RWPE2 (cell line): ENCODE results near the gene ELP2.

ENCODE experiments used
- ATAC-seq: fragments of 200-7000 bp; cut with Tn5 transposase; 3 replicates; pipeline ENCODE4 v1.9.1; 2021; ENCODE audit warnings: low read depth
- DNase-seq: peaks from one replicate; pipeline ENCODE4 v3.0.0-alpha.2; 2020; ENCODE audit warnings: low spot score
- H3K27ac ChIP-seq: fragments of 450-650 bp; 2 replicates; pipeline ENCODE4 v1.5.1; 2017; ENCODE audit warnings: mild to moderate bottlenecking; ENCODE audit not compliant: poor library complexity, severe bottlenecking
- H3K27me3 ChIP-seq: fragments of 250-450 bp; sonication (Bioruptor Pico); 2 replicates; pipeline ENCODE4 v1.5.1; 2021; ENCODE audit warnings: mild to moderate bottlenecking, moderate library complexity; ENCODE audit not compliant: insufficient read depth, poor library complexity, severe bottlenecking
- H3K36me3 ChIP-seq: fragments of 250-450 bp; sonication (Bioruptor Pico); 2 replicates; pipeline ENCODE4 v1.5.1; 2020; ENCODE audit warnings: low read depth, mild to moderate bottlenecking, moderate library complexity
- H3K4me1 ChIP-seq: fragments of 250-450 bp; sonication (Bioruptor Pico); 2 replicates; pipeline ENCODE4 v1.5.1; 2021; ENCODE audit warnings: mild to moderate bottlenecking, moderate library complexity; ENCODE audit not compliant: insufficient read depth, poor library complexity, severe bottlenecking
- H3K4me3 ChIP-seq: fragments of 250-450 bp; sonication (Bioruptor Pico); 2 replicates; pipeline ENCODE4 v1.5.1; 2021; ENCODE audit warnings: mild to moderate bottlenecking, moderate library complexity; ENCODE audit not compliant: severe bottlenecking
- H3K9me3 ChIP-seq: fragments of 250-450 bp; sonication (Bioruptor Pico); 2 replicates; pipeline ENCODE4 v1.5.1; 2021; ENCODE audit warnings: mild to moderate bottlenecking, moderate library complexity; ENCODE audit not compliant: severe bottlenecking
- CTCF ChIP-seq: fragments of 450-650 bp; IDR thresholded peaks from one replicate; pipeline ENCODE4 v1.5.1; 2017; ENCODE audit warnings: mild to moderate bottlenecking, moderate library complexity; ENCODE audit not compliant: poor library complexity, severe bottlenecking

The ELP2 gene

GRCh38 chr18:36187826-36188721 lies 58.4 kb downstream of the ELP2 start:
- DNase-seq (no peak), ATAC-seq (peak; percentile 64)
- Histone ChIP-seq H3K27me3 (no peaks in the 10 kb centered on the region), H3K36me3 (peaks cover 36% of the 10 kb centered on the region), H3K4me1 (peaks cover 6% of the 10 kb centered on the region), H3K9me3 (no peaks in the 10 kb centered on the region), H3K4me3 (peak overlapping the region; percentile 80), H3K27ac (peak overlapping the region; percentile 60)
- no peak for TF ChIP-seq CTCF

- Histone ChIP-seq H3K36me3 (peaks cover 43% of the 10 kb centered on the region), H3K27ac (peak overlapping the region; percentile 60), H3K4me3 (no peak overlapping the region), H3K9me3 (no peaks in the 10 kb centered on the region), H3K27me3 (no peaks in the 10 kb centered on the region), H3K4me1 (peaks cover 6% of the 10 kb centered on the region)
- TF ChIP-seq CTCF = no peak
- ATAC-seq = no peak
- no peak for DNase-seq
Observed at GRCh38 chr18:36188916-36189315, 59.2 kb downstream of the ELP2 start.

GRCh38 chr18:36189486-36189885 lies 59.8 kb downstream of the ELP2 start:
- Histone ChIP-seq H3K9me3 (no peaks in the 10 kb centered on the region), H3K4me3 (no peak overlapping the region), H3K4me1 (peaks cover 6% of the 10 kb centered on the region), H3K27ac (no peak overlapping the region), H3K27me3 (no peaks in the 10 kb centered on the region), H3K36me3 (peaks cover 48% of the 10 kb centered on the region)
- DNase-seq (no peak), ATAC-seq (no peak)
- no peak for TF ChIP-seq CTCF

- Histone ChIP-seq H3K4me1 (peaks cover 6% of the 10 kb centered on the region), H3K27me3 (no peaks in the 10 kb centered on the region), H3K36me3 (peaks cover 60% of the 10 kb centered on the region), H3K4me3 (no peak overlapping the region), H3K9me3 (no peaks in the 10 kb centered on the region), H3K27ac (no peak overlapping the region)
- no peak for DNase-seq
- ATAC-seq = no peak
- TF ChIP-seq CTCF = no peak
Observed at GRCh38 chr18:36191286-36191685, 61.6 kb downstream of the ELP2 start.

- Histone ChIP-seq H3K4me1 (peaks cover 6% of the 10 kb centered on the region), H3K36me3 (peaks cover 60% of the 10 kb centered on the region), H3K27ac (no peak overlapping the region), H3K9me3 (no peaks in the 10 kb centered on the region), H3K4me3 (no peak overlapping the region), H3K27me3 (no peaks in the 10 kb centered on the region)
- TF ChIP-seq CTCF = no peak
- ATAC-seq (no peak), DNase-seq (no peak)
Observed at GRCh38 chr18:36191711-36192110, 62.0 kb downstream of the ELP2 start.
